Epithelial cell of esophagus (primary cell): Measurements from ENCODE around the gene AWAT1.
"Not testable (repeated sequence)": the region's sequence is repeated elsewhere in the genome, so short reads cannot be mapped to it uniquely, and the experiment has no call there.

ENCODE experiments used
- DNase-seq: peaks from one replicate; pipeline ENCODE4 v3.0.0; 2010; ENCODE audit warnings: low read depth
- H3K4me3 ChIP-seq: 2 replicates; pipeline ENCODE4 v1.5.1; 2011; ENCODE audit warnings: mild to moderate bottlenecking, low read length, control low read depth
- TF ChIP-seq, protein P1 (sequence below): IDR thresholded peaks from 2 replicates; pipeline ENCODE4 v1.5.1; 2011; ENCODE audit warnings: low read depth, mild to moderate bottlenecking, low read length, control low read depth, inconsistent platforms; ENCODE audit not compliant: insufficient read depth; ENCODE audit errors: missing control alignments

The AWAT1 gene

DNA sequence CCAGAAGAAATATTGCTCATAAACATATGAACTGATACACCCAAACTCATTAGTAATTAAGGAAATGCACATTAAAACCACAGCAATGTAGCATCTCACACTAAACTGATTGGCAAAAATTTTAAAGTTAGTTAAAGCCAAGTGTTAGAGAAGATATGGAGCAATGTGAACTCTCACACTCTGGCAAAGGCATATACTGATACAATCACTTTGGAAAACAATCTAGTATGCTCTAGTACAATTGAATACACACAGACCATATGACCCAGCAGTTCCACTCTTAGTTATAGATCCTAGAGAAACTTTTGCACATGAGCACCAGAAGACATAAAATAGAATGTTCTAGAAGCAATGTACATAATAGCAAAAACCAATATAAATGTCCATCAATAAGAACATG, 8.4 kb upstream of the AWAT1 start:
- H3K4me3 ChIP-seq = no peak overlapping the region
- TF ChIP-seq, protein P1, sequence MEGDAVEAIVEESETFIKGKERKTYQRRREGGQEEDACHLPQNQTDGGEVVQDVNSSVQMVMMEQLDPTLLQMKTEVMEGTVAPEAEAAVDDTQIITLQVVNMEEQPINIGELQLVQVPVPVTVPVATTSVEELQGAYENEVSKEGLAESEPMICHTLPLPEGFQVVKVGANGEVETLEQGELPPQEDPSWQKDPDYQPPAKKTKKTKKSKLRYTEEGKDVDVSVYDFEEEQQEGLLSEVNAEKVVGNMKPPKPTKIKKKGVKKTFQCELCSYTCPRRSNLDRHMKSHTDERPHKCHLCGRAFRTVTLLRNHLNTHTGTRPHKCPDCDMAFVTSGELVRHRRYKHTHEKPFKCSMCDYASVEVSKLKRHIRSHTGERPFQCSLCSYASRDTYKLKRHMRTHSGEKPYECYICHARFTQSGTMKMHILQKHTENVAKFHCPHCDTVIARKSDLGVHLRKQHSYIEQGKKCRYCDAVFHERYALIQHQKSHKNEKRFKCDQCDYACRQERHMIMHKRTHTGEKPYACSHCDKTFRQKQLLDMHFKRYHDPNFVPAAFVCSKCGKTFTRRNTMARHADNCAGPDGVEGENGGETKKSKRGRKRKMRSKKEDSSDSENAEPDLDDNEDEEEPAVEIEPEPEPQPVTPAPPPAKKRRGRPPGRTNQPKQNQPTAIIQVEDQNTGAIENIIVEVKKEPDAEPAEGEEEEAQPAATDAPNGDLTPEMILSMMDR = no peak
- DNase-seq = no peak

DNA sequence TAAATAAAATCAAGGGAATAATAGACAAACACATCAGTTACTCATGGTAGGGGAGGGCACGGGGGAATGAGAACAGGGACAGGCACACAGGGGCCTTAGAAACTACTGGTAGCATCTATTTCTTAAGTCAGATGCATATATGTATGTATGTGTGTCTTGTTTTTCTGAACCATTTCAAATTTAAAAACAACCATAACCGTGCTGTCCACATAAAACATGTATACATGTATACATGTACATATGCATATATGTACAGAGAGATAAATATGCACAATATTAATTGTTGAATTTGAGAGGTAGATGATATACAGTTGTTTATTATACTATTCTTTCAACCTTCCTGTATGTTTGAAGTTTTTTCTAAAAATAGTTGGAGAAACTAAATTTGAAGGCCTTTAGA, 7.8 kb upstream of the AWAT1 start:
- H3K4me3 ChIP-seq = no peak overlapping the region
- TF ChIP-seq, protein P1 = no peak
- no peak for DNase-seq

DNA sequence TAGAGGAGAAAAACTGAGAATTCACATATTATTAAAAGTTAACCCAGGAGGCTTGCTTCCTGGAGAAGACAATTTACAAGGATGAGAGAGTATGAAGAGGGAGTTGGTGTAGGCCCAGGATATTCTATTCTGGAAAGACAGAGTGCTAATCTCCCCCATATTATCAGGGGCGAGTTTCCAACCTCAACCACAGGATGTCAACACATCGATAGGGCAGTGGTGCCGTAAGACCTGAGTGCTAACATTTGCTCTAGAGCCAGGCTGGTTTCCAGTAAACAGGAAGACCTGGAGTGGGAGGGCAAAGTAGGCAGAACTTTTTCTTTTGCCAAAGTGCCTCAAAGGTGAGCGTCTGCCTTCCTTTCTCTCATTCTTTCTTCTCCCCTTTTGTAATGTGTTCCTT, 2.8 kb upstream of the AWAT1 start:
- TF ChIP-seq, protein P1 = no peak
- no peak for DNase-seq
- no peak overlapping the region for H3K4me3 ChIP-seq

DNA sequence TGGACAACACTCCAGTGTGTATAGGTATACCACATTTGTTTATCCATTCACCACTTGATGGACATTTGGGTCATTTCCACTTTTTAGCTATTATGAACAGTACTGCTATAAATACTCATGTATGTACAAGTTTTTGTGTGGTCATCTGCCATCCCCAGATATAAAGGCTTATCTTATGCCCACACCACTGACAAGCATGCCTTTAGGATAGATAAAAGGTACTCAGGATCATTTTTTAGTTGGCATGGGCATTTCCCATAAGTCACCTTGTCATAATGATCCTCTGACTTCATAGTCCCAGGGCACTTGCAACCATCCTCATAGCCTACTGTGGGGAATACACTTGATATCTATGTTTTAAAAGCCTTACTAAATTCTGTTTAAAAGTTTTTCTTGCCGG, 6.3 kb downstream of the AWAT1 start:
- DNase-seq = no peak
- TF ChIP-seq, protein P1 = no peak
- H3K4me3 ChIP-seq = no peak overlapping the region

DNA sequence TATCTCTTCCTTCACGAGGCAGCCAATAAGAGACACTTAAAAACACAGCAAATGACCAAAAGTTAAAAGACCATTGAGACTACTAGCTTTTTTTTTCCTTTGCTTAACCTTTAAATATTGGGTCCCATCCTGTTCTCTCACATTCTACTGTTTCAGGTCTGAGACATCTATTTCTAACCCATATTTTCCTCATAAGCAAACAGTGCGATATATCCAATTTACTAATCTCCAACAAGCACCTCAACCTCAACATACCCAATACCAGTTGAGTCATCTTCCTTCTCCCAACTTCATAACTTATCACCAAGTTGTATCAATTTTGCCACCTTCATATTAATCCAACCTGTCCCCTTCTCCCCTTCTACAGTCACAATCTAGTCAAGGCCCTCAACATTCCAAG, 7.0 kb downstream of the AWAT1 start:
- TF ChIP-seq, protein P1 = no peak
- no peak for DNase-seq
- no peak overlapping the region for H3K4me3 ChIP-seq

DNA sequence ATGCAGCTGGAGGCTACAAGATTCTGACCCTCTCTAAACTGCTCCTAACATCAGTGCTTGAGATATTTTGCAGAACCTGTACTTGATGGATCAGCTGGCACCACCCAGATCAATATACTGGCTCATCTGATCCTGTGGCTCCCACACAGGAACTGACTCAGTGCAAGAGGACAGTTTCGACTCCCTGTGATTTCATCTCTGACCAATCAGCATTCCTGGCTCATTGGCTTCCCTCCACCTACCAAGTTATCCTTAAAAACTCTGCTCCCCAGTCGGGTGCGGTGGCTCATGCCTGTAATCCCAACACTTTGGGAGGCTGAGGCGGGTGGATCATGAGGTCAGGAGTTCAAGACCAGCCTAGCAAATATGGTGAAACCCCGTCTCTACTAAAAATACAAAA, 9.1 kb downstream of the AWAT1 start:
- not testable (repeated sequence) for H3K4me3 ChIP-seq
- peak; percentile 35 for DNase-seq

DNA sequence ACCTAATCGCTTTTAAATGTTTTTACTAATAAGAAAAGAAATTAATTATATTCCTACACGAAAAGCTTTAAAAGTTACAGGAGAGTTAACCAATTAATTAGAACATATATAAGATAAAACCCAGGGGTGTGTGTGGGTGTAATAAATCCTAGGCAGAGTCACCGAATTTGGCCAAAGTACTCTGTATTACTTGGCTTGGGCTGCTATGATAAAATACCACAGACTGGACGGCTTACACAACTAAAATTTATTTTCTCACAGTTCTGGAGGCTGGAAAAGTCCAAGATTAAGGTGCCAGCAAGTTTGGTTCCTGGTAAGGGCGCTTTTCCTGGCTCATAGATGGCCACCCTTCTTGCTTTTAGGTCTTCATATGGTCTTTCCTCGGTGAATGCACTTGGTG, 10.4 kb downstream of the AWAT1 start:
- TF ChIP-seq, protein P1 = no peak
- DNase-seq = no peak
- no peak overlapping the region for H3K4me3 ChIP-seq

DNA sequence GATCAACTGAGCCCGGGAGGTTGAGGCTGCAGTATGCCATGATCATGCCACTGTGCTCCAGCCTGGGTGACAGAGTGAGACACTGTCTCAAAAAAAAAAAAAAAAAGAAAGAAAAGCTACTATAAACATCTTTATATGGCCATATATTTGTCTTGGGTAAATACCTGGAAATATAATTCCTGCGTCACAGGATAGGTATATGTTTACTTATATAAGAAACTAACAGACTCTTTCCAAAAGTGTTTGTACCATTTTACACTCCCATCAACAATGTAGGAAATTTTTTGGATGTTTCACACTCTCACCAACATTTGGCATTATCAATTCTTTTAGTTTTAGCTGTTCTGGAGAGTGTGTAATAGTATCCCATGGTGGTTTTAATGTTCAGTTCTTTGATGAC, 12.8 kb downstream of the AWAT1 start:
- no peak for DNase-seq
- no peak overlapping the region for H3K4me3 ChIP-seq
- TF ChIP-seq, protein P1 = no peak
